NCI-H2196 (cell line): ENCODE data around the gene LIN7A.
"Not testable (repeated sequence)": the region's sequence is repeated elsewhere in the genome, so short reads cannot be mapped to it uniquely, and the experiment has no call there.

Experiments used
- DNase-seq: peaks from one replicate; lab custom pipeline; 2025; ENCODE audit not compliant: unreplicated experiment; lab: John Stamatoyannopoulos, UW

Gene LIN7A

GRCh38 chr12:80924437-80924836, 13.3 kb downstream of the LIN7A start:
- DNase-seq: no peak

DNA sequence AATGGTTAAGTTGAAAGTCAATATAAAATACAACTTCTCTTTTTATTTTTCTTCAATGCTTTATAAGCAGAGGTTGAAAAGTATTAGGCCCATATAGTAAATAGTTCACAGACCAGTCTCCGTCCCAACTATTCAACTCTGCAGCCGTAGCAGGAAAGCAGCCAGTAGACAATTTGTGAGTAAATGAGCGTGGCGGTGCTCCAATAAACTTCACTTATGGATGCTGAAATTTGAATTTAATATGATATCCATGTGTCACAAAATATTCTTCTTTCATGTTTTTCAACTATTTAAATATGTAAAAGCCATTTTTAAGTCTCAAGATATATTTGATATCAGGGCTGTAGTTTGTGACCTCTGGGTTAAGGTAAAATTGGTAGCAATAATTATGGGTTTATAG, 17.7 kb downstream of the LIN7A start:
- DNase-seq: no peak

GRCh38 chr12:80917651-80918050, 20.1 kb downstream of the LIN7A start:
- no peak for DNase-seq

- no peak for DNase-seq
Measured at GRCh38 chr12:80912901-80913770, 24.6 kb downstream of the LIN7A start.

GRCh38 chr12:80909370-80909769, 28.4 kb downstream of the LIN7A start:
- DNase-seq: no peak

- DNase-seq: no peak
Measured at GRCh38 chr12:80902711-80903110, 35.0 kb downstream of the LIN7A start.

DNA sequence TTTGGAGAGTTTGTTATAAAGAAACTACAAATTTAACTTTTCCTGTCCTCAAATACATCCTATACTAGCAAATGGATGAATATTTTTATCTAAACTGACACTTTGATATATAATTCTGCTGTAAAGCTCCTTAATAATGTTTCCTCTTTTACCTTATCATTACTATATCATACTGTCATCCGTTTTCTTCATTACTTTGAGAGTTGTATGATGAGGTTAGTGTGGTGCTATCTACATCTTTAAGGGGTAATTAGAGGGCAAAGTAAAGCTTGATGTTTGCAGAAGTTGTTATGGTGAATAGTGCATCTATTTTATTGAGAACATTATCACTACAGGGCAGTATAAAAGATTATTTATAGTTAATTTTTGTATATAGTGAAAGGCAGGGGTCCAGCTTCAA, 36.1 kb downstream of the LIN7A start:
- no peak for DNase-seq

DNA sequence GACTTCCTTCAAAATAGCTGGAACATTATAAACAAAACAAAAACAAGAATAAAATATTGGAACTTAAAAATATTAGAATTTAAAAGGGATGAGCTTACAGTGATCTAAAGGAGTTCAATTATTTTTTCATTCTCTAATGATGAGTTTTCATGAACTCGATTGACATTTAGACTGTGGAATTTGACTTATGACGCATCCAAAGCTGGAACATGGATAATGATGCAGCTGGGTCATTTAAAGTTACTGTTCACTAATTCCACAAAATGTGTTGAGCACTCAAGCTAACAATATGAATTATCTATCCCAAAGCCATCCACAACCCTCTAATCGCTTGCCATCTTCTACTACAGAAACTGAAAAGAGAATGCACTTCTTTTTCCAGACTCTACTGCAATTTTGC, 42.5 kb downstream of the LIN7A start:
- no peak for DNase-seq

- DNase-seq: no peak
Measured at GRCh38 chr12:80894179-80894578, 43.6 kb downstream of the LIN7A start.

DNA sequence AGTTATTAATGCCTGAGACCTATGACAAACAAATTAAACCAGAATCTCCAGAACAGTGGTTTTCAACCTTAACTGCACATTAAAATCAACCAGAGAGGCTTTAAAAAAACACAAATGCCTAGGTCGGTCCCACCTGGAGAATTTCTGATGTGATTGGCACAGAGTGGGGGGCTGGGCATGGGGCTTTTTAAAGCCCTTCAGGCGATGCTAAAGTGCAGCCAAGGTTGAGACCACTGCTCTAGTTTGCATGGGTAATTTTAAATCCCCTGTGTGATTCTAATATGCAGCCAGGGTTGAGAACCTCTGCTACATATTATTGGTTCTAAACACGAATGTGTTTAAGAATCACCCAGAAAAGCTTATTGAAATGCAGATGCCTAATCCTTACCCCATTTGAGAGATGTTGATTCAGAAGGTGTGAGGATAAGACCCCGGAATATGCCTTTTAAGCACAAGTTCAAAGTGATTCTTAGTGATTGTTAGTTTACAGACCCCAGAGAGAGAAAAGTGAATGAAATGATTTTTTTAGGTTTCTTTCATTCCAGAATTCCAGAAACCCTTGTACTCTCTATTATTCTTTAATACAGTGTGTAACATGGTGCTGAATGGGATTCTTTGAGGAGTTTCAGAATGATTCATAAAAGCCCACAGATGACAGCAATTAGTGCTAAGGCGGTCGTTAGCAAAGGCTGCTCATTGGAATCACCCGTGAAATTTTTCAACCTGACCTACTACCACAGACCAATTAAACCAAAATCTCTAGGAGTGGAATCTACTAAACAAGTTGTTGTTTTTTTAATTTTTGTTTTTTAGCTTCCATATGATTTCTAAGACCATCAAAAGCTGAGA, 44.9 kb downstream of the LIN7A start:
- no peak for DNase-seq

DNA sequence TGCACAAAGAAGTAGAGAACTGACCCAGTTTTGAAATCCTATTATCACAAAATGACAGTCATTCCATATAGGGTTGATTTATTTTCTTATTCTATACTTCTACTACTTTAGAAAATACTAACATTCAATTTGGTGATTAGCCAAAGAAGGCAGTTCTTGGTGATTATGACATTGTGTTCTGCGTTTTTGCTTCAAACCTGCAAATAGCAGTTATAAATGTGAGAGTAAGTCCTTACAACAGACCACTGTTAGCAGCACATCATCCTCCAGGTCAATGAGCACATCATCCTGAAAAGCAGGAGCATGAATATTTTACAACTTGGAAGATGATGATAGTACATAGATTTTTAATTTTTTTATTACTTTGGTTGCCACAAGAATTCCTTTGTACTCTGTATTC, 53.1 kb downstream of the LIN7A start:
- DNase-seq: no peak

GRCh38 chr12:80881106-80881505, 56.6 kb downstream of the LIN7A start:
- no peak for DNase-seq

DNA sequence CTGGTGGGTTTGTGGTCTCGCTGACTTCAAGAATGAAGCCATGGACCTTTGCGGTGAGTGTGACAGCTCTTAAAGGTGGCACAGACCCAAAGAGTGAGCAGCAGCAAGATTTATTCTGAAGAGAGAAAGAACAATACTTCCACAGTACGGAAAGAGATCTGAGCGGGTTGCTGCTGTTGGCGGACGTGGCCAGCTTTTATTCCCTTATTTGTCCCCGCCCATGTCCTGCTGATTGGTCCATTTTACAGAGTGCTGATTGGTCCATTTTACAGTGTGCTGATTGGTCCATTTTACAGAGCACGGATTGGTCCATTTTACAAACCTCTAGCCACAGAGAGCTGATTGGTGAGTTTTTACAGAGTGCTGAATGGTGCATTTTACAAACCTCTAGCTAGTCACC, 59.3 kb downstream of the LIN7A start:
- DNase-seq: not testable (repeated sequence)

DNA sequence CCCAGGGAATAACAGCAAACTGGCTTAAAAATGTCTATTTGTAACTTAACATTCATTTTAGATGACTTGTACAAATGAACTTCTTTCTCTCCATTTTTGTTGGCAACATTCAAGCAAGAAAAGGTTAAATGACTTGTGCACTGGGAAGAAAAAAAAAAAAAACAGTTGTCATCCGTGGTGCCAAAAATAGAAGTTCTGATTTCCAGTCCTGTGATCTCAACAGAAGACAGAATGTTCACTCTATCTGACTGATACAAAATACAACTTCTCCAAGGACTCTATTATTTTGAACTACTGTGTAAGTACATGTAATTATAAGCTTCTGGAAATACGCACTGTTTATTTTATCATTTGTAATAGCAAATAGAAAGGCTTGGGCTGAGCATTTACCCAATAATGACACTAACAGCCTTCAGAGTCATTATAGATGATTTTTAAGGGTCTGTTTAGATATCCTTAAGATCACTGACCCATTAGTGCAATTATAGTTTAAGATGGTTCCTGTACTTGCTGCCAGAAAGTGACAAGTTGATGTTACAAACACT, 59.9 kb downstream of the LIN7A start:
- DNase-seq: no peak

DNA sequence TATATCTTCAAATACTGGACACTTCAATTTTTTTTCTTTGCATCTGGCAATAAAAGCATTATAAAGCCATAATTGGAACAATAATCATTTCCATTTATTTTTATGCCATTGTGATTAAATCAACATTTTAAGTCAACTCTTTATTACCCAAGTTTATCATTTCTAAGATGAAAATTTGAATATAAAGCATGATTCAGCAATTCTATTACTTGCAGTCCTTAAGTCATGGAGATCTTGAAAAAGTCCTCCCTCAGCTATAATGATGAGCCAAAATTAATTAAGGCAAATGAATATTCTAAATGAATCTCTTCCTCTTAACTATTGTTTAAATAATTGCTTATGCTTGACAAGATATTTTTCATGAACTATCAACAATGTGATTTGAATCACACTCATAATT, 65.7 kb downstream of the LIN7A start:
- DNase-seq: no peak

DNA sequence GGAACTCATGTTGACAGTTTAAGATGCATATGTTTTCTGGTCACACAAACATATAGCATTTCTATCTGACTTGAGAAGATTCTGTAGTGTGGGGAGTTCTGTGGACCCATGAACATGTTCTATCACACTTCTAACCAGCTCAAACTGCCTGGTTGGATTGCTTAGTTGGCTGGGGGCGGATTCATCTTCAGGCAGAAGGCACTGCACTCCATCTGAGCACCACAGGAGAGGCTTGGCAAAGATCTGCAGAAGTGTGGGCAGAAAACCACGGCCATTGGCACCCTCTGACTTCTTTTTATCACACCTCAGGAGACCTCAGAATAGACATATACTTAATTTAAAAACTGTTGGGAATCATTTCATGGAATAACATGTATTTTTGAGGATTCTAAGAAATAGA, 68.5 kb downstream of the LIN7A start:
- DNase-seq: no peak

GRCh38 chr12:80868576-80868975, 69.2 kb downstream of the LIN7A start:
- no peak for DNase-seq

DNA sequence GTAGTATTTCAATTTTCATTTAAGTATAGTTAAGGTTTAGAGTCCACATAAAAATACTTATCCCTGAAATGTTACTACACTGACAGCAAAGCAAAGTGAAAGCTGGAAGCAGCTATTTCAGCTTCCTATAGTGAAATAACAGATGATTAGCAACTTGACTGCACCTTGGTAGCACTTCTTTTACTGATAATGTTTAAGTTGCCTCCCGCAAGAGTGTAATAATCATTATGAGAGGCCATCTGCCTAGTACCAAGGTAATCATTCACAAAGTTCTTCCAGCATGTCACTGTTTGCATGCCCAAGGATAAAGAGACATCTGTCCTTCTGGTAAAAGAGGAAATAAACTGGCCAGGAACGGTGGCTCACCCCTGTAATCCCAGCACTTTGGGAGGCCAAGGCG, 69.8 kb downstream of the LIN7A start:
- no peak for DNase-seq

GRCh38 chr12:80864046-80864735, 73.5 kb downstream of the LIN7A start:
- DNase-seq: no peak

DNA sequence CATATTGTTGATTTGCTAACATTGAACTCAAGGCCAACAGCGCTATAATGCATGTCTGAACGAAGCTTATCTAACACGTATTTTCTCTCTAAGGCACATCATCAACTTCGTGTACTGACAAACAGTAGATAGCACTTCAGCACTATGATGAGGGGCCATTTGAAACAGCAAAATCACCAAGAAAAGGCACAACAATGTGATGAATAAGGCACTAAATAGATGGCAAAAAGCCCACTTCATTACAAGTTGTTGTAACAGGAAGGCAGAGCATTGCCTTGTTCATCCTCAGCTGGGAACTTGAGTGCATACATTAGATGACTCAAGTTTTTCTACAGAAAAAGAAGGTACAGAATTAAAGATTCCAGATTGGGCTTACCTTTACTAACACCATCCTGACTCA, 75.2 kb downstream of the LIN7A start:
- no peak for DNase-seq

- DNase-seq: no peak
Measured at GRCh38 chr12:80861641-80862378, 75.9 kb downstream of the LIN7A start.
